Measurements from ENCODE around the gene CNBD2. TPM values are rescaled to one million over a fixed set of nuclear protein-coding genes. Genes with fewer than 3 reads are reported as not detected.
"Not testable (repeated sequence)": the region's sequence is repeated elsewhere in the genome, so short reads cannot be mapped to it uniquely, and the experiment has no call there.

The CNBD2 gene
- total and polyA plus RNA-seq, 3 experiments from 2014 or later: 3.7 to 9.5 (median 5.4) TPM

DNA sequence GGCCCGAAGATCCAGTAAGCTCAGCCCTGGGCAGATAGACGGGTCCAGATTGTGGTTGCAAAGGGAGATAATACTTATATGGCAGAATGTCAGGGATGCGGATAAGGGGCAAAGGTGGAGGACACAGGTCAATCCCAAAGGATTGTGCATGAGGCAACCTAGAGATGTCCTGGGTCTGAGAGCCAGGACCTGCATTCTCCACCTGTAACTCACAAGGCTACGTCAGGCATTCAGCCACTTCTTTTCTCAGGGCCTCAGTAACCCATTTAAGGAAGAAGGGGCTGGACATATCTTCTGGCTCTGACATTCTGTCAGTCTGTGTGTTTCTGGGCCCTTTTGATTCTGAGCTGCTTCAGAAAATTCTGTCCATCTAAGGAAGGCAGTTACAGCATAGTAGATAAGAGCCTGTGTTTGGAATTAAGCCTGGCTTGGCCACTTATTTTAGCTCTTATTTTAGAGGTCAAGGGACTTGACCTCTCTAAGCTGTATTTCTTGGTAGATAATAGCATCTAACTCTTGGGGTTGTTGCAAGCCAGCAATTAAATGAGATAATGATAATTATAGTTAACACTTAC, 40.2 kb downstream of the CNBD2 start:
- ChIA-PET CTCF (interaction anchor here (0.8 to 4.4 kb wide), 4 partner anchors 14 to 130 kb away, joined by 3 to 23 read pairs (median 4); no protein-coding TSS in a partner anchor), POLR2A (no interaction called here)
- Histone ChIP-seq H3K27ac (ENCODE audit: low read depth, low read length) (no peak overlapping the region), H3K9me3 (ENCODE audit: low read length) (no peaks in the 10 kb centered on the region), H3K27me3 (ENCODE audit: insufficient read depth, low read length, poor library complexity, severe bottlenecking) (no peaks in the 10 kb centered on the region), H3K4me1 (ENCODE audit: insufficient read depth, low read length) (no peaks in the 10 kb centered on the region), H3K4me3 (ENCODE audit: low read length) (no peak overlapping the region), H3K36me3 (ENCODE audit: insufficient read depth, low read length) (no peaks in the 10 kb centered on the region)
- H3K4me1 Mint-ChIP-seq: no peaks in the 10 kb centered on the region
- H3K27me3 Mint-ChIP-seq: peaks cover 10 to 31% of the 10 kb centered on the region in 2 donors
- no peak overlapping the region for H3K4me3 Mint-ChIP-seq
- H3K36me3 Mint-ChIP-seq: peaks cover 0 to 7% (median 0%) of the 10 kb centered on the region in 3 donors
- H3K27ac Mint-ChIP-seq: no peak overlapping the region
- no peak for DNase-seq
- peaks cover 0 to 12% (median 9%) of the 10 kb centered on the region in 5 donors for H3K9me3 Mint-ChIP-seq

DNA sequence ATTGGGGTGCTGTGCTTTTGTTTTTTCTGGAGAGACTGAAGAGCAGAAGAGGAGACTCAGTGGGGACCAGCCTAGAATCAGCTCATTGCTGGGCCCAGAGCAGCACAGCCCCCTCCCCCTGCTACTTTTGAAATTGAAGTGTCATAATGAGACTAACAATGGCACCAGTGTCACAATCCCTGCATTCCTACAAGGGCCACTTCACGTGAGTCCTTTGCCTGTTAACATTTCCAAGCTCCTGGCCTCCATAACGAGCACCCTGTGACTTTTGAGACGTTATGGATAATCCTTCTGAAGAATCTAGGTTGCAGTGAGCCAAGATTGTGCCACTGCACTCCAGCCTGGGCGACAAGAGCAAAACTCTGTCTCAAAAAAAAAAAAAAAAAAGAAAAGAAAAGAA, 41.7 kb downstream of the CNBD2 start:
- ChIA-PET CTCF (interaction anchor here (4.4 kb wide), 1 partner anchor 17 kb away, joined by 23 read pairs; no protein-coding TSS in a partner anchor), POLR2A (no interaction called here)
- H3K27ac Mint-ChIP-seq: no peak overlapping the region
- Histone ChIP-seq H3K4me1 (ENCODE audit: insufficient read depth, low read length) (no peaks in the 10 kb centered on the region), H3K4me3 (ENCODE audit: low read length) (no peak overlapping the region), H3K9me3 (ENCODE audit: low read length) (no peaks in the 10 kb centered on the region), H3K27me3 (ENCODE audit: insufficient read depth, low read length, poor library complexity, severe bottlenecking) (no peaks in the 10 kb centered on the region), H3K27ac (ENCODE audit: low read depth, low read length) (no peak overlapping the region), H3K36me3 (ENCODE audit: insufficient read depth, low read length) (no peaks in the 10 kb centered on the region)
- no peaks in the 10 kb centered on the region for H3K4me1 Mint-ChIP-seq
- peak overlapping the region in 1 of 7 donors; percentile 19 for H3K4me3 Mint-ChIP-seq
- H3K27me3 Mint-ChIP-seq: peaks cover 0 to 17% of the 10 kb centered on the region in 2 donors
- DNase-seq: no peak
- peaks cover 0 to 3% (median 0%) of the 10 kb centered on the region in 5 donors for H3K9me3 Mint-ChIP-seq
- H3K36me3 Mint-ChIP-seq: no peaks in the 10 kb centered on the region

DNA sequence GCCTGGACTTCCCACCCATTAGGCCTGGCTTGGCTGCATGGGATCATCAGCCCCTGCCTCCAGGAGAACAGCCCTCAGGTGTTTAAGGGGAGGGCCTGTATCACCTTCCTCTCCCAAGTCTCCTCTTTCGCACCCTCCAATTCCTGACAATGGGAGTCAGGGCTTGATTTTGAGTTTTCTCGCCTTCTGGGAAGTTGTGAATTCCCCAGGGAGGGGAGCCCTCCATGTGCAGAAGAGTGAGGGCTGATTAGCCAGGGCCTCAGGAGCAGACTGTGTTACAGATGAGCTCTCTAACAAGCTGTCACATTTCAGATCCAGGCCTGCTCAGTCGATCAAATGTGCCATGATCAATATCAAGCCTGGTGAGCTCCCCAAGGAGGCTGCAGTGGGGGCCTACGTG, 42.4 kb downstream of the CNBD2 start:
- no peaks in the 10 kb centered on the region for H3K27me3 ChIP-seq (ENCODE audit: insufficient read depth, low read length, poor library complexity, severe bottlenecking)
- H3K4me3 Mint-ChIP-seq: no peak overlapping the region
- no peak overlapping the region for H3K4me3 ChIP-seq (ENCODE audit: low read length)
- no peaks in the 10 kb centered on the region for H3K4me1 ChIP-seq (ENCODE audit: insufficient read depth, low read length)
- ChIA-PET POLR2A (no interaction called here), CTCF (interaction anchor here (1.2 to 4.4 kb wide), 2 partner anchors 13 to 18 kb away, joined by 3 to 23 read pairs; no protein-coding TSS in a partner anchor)
- H3K36me3 Mint-ChIP-seq: no peaks in the 10 kb centered on the region
- no peak overlapping the region for H3K27ac Mint-ChIP-seq
- H3K36me3 ChIP-seq (ENCODE audit: insufficient read depth, low read length): no peaks in the 10 kb centered on the region
- no peak for DNase-seq
- H3K27me3 Mint-ChIP-seq: peaks cover 0 to 12% of the 10 kb centered on the region in 2 donors
- H3K9me3 Mint-ChIP-seq: no peaks in the 10 kb centered on the region
- no peaks in the 10 kb centered on the region for H3K9me3 ChIP-seq (ENCODE audit: low read length)
- no peak overlapping the region for H3K27ac ChIP-seq (ENCODE audit: low read depth, low read length)
- no peaks in the 10 kb centered on the region for H3K4me1 Mint-ChIP-seq

DNA sequence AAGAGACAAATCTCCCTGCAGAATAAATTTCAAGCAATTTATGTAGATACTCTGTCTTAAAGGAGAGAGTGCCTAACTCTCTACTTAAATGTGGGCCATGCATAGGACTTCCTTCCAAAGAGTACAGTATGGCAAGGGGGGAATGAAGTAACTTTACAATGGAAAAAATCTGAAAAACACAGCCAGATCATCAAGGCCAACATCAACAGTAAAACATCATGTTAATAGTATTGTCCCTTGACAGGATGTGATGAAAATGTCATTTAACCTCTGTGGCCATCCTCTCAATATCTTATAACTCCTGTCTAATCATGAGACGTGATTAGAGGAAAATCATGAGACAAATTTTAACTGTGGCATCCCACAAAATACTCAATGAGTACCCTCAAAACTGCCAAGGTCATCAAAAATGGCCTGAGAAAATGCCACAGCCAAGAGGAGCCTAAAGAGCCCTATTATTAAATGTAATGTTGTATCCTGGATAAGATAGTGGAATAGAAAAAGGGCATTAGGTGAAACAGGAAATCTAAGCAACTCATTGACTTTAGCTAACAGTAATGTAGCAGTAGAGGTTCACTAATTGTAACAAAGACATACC, 47.5 kb downstream of the CNBD2 start:
- Mint-ChIP-seq H3K36me3 (no peaks in the 10 kb centered on the region), H3K4me1 (no peaks in the 10 kb centered on the region), H3K27me3 (peaks cover 0 to 4% of the 10 kb centered on the region in 2 donors), H3K27ac (no peak overlapping the region), H3K9me3 (no peaks in the 10 kb centered on the region), H3K4me3 (no peak overlapping the region)
- H3K36me3 ChIP-seq (ENCODE audit: insufficient read depth, low read length): no peaks in the 10 kb centered on the region
- no peaks in the 10 kb centered on the region for H3K4me1 ChIP-seq (ENCODE audit: insufficient read depth, low read length)
- H3K27ac ChIP-seq (ENCODE audit: low read depth, low read length): no peak overlapping the region
- no peak overlapping the region for H3K4me3 ChIP-seq (ENCODE audit: low read length)
- no peak for DNase-seq
- ChIA-PET CTCF (interaction anchor here (1.3 kb wide), 1 partner anchor 23 kb away, joined by 3 read pairs; no protein-coding TSS in a partner anchor), POLR2A (no interaction called here)
- H3K9me3 ChIP-seq (ENCODE audit: low read length): no peaks in the 10 kb centered on the region
- no peaks in the 10 kb centered on the region for H3K27me3 ChIP-seq (ENCODE audit: insufficient read depth, low read length, poor library complexity, severe bottlenecking)

DNA sequence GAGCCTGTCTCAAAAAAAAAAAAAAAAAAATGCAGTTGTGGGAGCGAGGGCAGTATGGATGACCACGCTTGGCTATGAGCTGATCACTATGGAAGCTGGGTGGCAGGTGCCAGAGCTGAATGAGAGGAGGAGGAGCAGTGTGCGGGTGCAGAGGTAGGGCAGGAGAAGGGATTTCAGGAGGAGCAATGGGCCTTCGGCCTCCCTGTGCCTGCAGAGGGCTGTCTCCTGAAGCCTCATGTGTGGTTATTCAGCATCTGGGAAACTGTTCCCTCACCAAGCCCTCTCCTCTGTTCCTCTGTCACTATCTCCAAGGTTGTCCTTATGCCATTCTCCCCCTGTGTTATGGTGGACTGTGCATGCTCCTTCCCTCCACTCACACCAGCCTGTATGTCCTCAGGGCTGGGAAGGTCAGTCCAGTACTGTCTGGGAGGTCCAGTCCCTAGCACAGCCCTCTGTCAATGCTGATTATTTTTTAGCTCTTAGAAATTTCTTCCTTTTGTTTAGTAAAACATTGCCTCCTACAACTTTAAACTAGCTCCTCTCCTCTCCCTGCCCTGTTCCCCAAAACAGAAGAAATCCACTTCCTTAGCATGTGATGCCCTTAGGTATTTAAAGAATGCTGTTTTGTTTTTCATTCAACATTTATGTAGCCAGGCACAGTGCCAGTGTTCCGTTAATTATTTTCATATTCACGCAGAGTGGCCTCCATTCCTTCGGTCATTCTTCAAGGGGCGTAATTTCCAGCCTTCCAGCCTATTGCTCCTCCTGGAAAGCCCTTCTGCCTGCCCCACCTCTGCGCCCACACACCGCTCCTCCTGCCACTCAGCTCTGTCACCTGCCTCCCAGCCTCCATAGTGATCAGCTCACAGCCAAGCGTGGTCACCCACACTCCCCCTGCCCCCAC, 48.9 kb downstream of the CNBD2 start:
- POLR2A ChIA-PET: interaction anchor here (0.6 kb wide), 1 partner anchor 36 kb away, joined by 4 read pairs; no protein-coding TSS in a partner anchor

DNA sequence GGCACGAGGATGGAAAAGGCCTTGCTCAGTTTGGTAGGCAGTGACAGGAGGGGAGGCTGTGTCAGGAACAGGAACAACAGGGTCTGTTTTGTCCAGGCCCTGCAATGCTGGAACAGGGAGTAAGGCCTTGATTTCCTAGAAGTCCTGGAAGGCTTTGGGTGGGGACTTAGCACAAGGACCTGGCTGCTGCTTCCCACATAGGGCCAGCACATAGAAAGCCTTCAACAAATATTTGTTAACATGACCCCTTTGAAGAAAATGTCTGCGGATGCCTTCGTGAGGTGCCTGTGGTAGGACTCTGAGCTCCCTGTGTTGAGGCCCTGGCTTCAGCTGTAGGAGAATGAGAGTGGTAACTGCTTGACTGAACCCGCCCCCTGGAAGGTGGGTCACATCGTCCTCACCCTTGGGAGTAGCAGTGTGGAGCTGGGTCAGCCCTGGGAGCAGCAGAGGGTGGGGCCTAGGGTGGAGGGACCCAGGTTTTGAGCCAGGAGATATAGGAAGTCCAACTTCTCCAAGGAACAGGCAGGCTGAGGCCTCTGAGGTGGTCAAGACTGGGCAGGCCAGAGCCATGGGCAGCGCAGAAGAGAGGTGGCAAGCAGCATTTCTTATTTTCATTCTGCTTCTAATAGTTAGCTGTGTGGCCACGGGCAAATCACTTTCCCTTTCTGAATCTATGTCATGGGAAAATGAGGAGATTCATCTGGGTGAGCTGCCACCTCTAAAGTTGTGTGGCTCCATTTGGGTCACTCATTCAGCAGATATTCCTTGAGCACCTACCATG, 50.0 kb downstream of the CNBD2 start:
- Mint-ChIP-seq H3K27ac (peak overlapping the region in 1 of 8 donors; percentile 6), H3K27me3 (peaks cover 1 to 8% of the 10 kb centered on the region in 2 donors), H3K4me1 (no peaks in the 10 kb centered on the region), H3K36me3 (no peaks in the 10 kb centered on the region), H3K9me3 (no peaks in the 10 kb centered on the region), H3K4me3 (no peak overlapping the region)
- no peaks in the 10 kb centered on the region for H3K36me3 ChIP-seq (ENCODE audit: insufficient read depth, low read length)
- POLR2A ChIA-PET: no interaction called here
- no peak for DNase-seq
- no peaks in the 10 kb centered on the region for H3K27me3 ChIP-seq (ENCODE audit: insufficient read depth, low read length, poor library complexity, severe bottlenecking)
- H3K9me3 ChIP-seq (ENCODE audit: low read length): no peaks in the 10 kb centered on the region
- H3K4me3 ChIP-seq (ENCODE audit: low read length): no peak overlapping the region
- CTCF ChIA-PET: no interaction called here
- H3K4me1 ChIP-seq (ENCODE audit: insufficient read depth, low read length): no peaks in the 10 kb centered on the region
- no peak overlapping the region for H3K27ac ChIP-seq (ENCODE audit: low read depth, low read length)

More for the DNA sequence above, 48.9 kb downstream of the CNBD2 start:
- no peaks in the 10 kb centered on the region for H3K4me1 ChIP-seq (ENCODE audit: insufficient read depth, low read length)
- H3K27ac Mint-ChIP-seq: no peak overlapping the region
- H3K27me3 Mint-ChIP-seq: peaks cover 0 to 8% of the 10 kb centered on the region in 2 donors
- H3K4me3 ChIP-seq (ENCODE audit: low read length): no peak overlapping the region
- H3K4me3 Mint-ChIP-seq: no peak overlapping the region
- CTCF ChIA-PET: interaction anchor here (1.3 kb wide), 1 partner anchor 24 kb away, joined by 3 read pairs; no protein-coding TSS in a partner anchor
- H3K27me3 ChIP-seq (ENCODE audit: insufficient read depth, low read length, poor library complexity, severe bottlenecking): no peaks in the 10 kb centered on the region
- no peaks in the 10 kb centered on the region for H3K36me3 ChIP-seq (ENCODE audit: insufficient read depth, low read length)
- H3K36me3 Mint-ChIP-seq: no peaks in the 10 kb centered on the region
- H3K4me1 Mint-ChIP-seq: no peaks in the 10 kb centered on the region
- DNase-seq: no peak
- H3K9me3 Mint-ChIP-seq: no peaks in the 10 kb centered on the region
- H3K9me3 ChIP-seq (ENCODE audit: low read length): no peaks in the 10 kb centered on the region
- no peak overlapping the region for H3K27ac ChIP-seq (ENCODE audit: low read depth, low read length)

DNA sequence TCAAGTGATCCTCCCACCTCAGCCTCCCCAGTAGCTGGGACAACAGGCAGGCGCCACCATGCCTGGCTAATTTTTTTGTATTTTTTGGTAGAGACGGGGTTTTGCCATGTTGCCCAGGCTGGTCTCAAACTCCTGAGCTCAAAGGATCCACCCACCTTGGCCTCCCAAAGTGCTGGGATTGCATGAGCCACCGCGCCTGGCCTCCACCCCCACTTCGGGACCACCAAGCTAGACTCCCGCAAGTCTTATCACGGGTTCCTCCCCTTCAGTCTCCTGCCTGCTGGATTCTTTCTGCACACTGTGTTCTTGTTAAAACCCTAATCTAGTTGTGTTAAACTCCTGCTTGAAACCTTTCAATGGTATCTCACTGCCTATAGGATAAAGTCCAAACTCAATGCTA, 57.7 kb downstream of the CNBD2 start:
- H3K27me3 Mint-ChIP-seq: peaks cover 14 to 36% of the 10 kb centered on the region in 2 donors
- H3K4me1 ChIP-seq (ENCODE audit: insufficient read depth, low read length); POLR2A ChIA-PET; H3K36me3 ChIP-seq (ENCODE audit: insufficient read depth, low read length); H3K27ac ChIP-seq (ENCODE audit: low read depth, low read length); CTCF ChIA-PET; H3K4me3 Mint-ChIP-seq; H3K9me3 ChIP-seq (ENCODE audit: low read length); H3K27me3 ChIP-seq (ENCODE audit: insufficient read depth, low read length, poor library complexity, severe bottlenecking); H3K4me3 ChIP-seq (ENCODE audit: low read length); DNase-seq; H3K4me1 Mint-ChIP-seq; H3K9me3 Mint-ChIP-seq; H3K27ac Mint-ChIP-seq; H3K36me3 Mint-ChIP-seq: not testable (repeated sequence)

Data from CD8-positive, alpha-beta memory T cell (primary cell).